GM19455 (cell line): Measurements from ENCODE around the gene TXNDC12.

Experiments
- ATAC-seq: cut with Tn5 transposase; IDR thresholded peaks from one replicate; pipeline ENCODE4 v1.9.1; 2021; ENCODE audit not compliant: unreplicated experiment

The TXNDC12 gene

GRCh38 chr1:52002038-52002917 is 52.7 kb downstream of the TXNDC12 start:
- ATAC-seq: peak; percentile 72

GRCh38 chr1:51998701-51999100 is 56.3 kb downstream of the TXNDC12 start:
- no peak for ATAC-seq

- ATAC-seq: no peak
Measured at GRCh38 chr1:51997974-51998382, 57.0 kb downstream of the TXNDC12 start.

- peak; percentile 79 for ATAC-seq
Measured at GRCh38 chr1:51990478-51990965, 64.5 kb downstream of the TXNDC12 start, which contains the start of gene RAB3B. TSS of gene RAB3B (minus strand) at chr1:51990700. CDS start at chr1:51977117, 13,583 bp downstream.

- no peak for ATAC-seq
Measured at GRCh38 chr1:51989582-51990477, 65.2 kb downstream of the TXNDC12 start.

- ATAC-seq: no peak
Measured at GRCh38 chr1:51988254-51988653, 66.7 kb downstream of the TXNDC12 start.

GRCh38 chr1:51986718-51987117 is 68.3 kb downstream of the TXNDC12 start:
- no peak for ATAC-seq

DNA sequence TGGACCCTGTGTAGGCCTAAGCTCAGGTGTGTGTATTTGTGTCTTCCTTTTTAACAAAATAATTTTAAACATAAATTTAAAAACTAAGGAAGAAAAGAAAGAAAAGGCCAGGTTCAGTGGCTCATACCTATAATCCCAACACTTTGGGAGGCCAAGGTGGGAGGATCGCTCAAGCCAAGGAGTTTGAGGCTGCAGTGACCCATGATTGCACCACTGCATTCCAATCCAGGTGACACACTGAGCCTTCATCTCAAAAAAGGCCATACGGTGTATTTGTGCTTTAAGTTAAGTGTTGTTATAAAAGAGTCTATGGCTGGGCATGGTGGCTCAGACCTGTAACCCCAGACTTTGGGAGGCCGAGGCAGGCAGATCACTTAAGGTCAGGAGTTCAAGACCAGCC is 72.8 kb downstream of the TXNDC12 start:
- no peak for ATAC-seq

GRCh38 chr1:51981555-51981954 is 73.4 kb downstream of the TXNDC12 start:
- ATAC-seq: no peak

GRCh38 chr1:51978099-51978498 is 76.9 kb downstream of the TXNDC12 start:
- ATAC-seq: no peak

GRCh38 chr1:51976846-51977602 is 78.0 kb downstream of the TXNDC12 start:
- no peak for ATAC-seq

- ATAC-seq: no peak
Measured at GRCh38 chr1:51973587-51974474, 81.2 kb downstream of the TXNDC12 start.
